AG09309 (cell line): Measurements from ENCODE around the gene TFAP2C.

Experiments
- DNase-seq: peaks from one replicate; pipeline ENCODE4 v3.0.0-alpha.2; 2010; ENCODE audit warnings: low read depth
- H3K4me3 ChIP-seq: 2 replicates; pipeline ENCODE4 v1.5.1; 2011; ENCODE audit warnings: mild to moderate bottlenecking, low read depth, low read length, moderate library complexity; ENCODE audit not compliant: control insufficient read depth
- CTCF ChIP-seq: IDR thresholded peaks from 2 replicates; pipeline ENCODE4 v1.5.1; 2011; ENCODE audit warnings: mild to moderate bottlenecking, low read depth, low read length, inconsistent platforms; ENCODE audit not compliant: insufficient read depth, control insufficient read depth; ENCODE audit errors: missing control alignments

The TFAP2C gene

GRCh38 chr20:56626367-56627121 is 2.6 kb upstream of the TFAP2C start:
- TF ChIP-seq CTCF, result peak; percentile 40
- no peak overlapping the region; the same call in 1 of the 2 replicates for H3K4me3 ChIP-seq
- DNase-seq, result no peak

GRCh38 chr20:56627122-56628014 is 1.7 kb upstream of the TFAP2C start:
- DNase-seq, result no peak
- no peak for TF ChIP-seq CTCF
- no peak overlapping the region for H3K4me3 ChIP-seq

- DNase-seq, result no peak
- TF ChIP-seq CTCF, result no peak
- H3K4me3 ChIP-seq, result no peak overlapping the region
Measured at GRCh38 chr20:56628015-56628872, 862 bp upstream of the TFAP2C start.

- no peak for TF ChIP-seq CTCF
- no peak for DNase-seq
- peak overlapping the region; percentile 84 for H3K4me3 ChIP-seq
Measured at GRCh38 chr20:56629464-56630085, 469 bp downstream of the TFAP2C start.

- peak; percentile 72 for TF ChIP-seq CTCF
- no peak for DNase-seq
- H3K4me3 ChIP-seq, result peak overlapping the region; percentile 84
Measured at GRCh38 chr20:56630086-56630493, 984 bp downstream of the TFAP2C start.

- TF ChIP-seq CTCF, result no peak
- H3K4me3 ChIP-seq, result peak overlapping the region; percentile 84
- DNase-seq, result no peak
Measured at GRCh38 chr20:56630506-56631317, 1.6 kb downstream of the TFAP2C start.
